Caco-2 (cell line): Measurements from ENCODE around the gene TAF11L14. TPM values are rescaled to one million over a fixed set of nuclear protein-coding genes. Genes with fewer than 3 reads are reported as not detected.
"Not testable (repeated sequence)": the region's sequence is repeated elsewhere in the genome, so short reads cannot be mapped to it uniquely, and the experiment has no call there.

Experiments
- BruUV-seq: library from RNA; stranded (reverse); fragments of 400-500 nt; replicated peaks from 2 replicates; lab custom pipeline; 2021; lab: Mats Ljungman, UMichigan
- CTCF ChIA-PET: fragments of 300-600 bp; sonication (Branson Sonifier 250); formaldehyde crosslinking; loops from one replicate; lab custom pipeline; 2022; ENCODE audit warnings: antibody characterized with exemption; lab: Charles Lee
- POLR2A ChIA-PET: fragments of 300-600 bp; sonication (Branson Sonifier 250); formaldehyde crosslinking; loops from one replicate; lab custom pipeline; 2022; ENCODE audit warnings: antibody characterized with exemption; lab: Charles Lee
- DNase-seq, 2 experiments: peaks; one replicate each; pipeline versions ENCODE4 v3.0.0 to v3.0.0-alpha.2; 2020 to 2022
- H3K27me3 ChIP-seq: replicated peaks from 2 replicates; pipeline ENCODE4 v1.6.0; 2011; ENCODE audit warnings: low read length; ENCODE audit not compliant: control insufficient read depth, insufficient read depth
- H3K36me3 ChIP-seq: 2 replicates; pipeline ENCODE4 v1.5.1; 2011; ENCODE audit warnings: low read length; ENCODE audit not compliant: control insufficient read depth, insufficient read depth
- H3K4me1 ChIP-seq: fragments of 250-450 bp; sonication (Bioruptor Pico); 2 replicates; pipeline ENCODE4 v1.5.1; 2020; ENCODE audit warnings: mild to moderate bottlenecking
- H3K4me3 ChIP-seq: 2 replicates; pipeline ENCODE4 v1.5.1; 2011; ENCODE audit warnings: low read depth, mild to moderate bottlenecking, control low read depth, low read length
- H3K9me3 ChIP-seq: fragments of 250-450 bp; sonication (Bioruptor Pico); 2 replicates; pipeline ENCODE4 v1.5.1; 2020; ENCODE audit warnings: mild to moderate bottlenecking, moderate library complexity
- H3K27ac Mint-ChIP-seq: one replicate; pipeline ENCODE4 v1.8.0; 2022; ENCODE audit warnings: mixed read lengths; ENCODE audit not compliant: unreplicated experiment
- H3K27me3 Mint-ChIP-seq: one replicate; pipeline ENCODE4 v1.8.0; 2022; ENCODE audit warnings: mixed read lengths; ENCODE audit not compliant: insufficient read depth, unreplicated experiment
- H3K36me3 Mint-ChIP-seq: one replicate; pipeline ENCODE4 v1.8.0; 2022; ENCODE audit warnings: mild to moderate bottlenecking, mixed read lengths; ENCODE audit not compliant: insufficient read depth, unreplicated experiment
- H3K4me1 Mint-ChIP-seq: one replicate; pipeline ENCODE4 v1.8.0; 2022; ENCODE audit warnings: low read depth, mixed read lengths; ENCODE audit not compliant: unreplicated experiment
- H3K4me3 Mint-ChIP-seq: one replicate; pipeline ENCODE4 v1.8.0; 2022; ENCODE audit warnings: mild to moderate bottlenecking, moderate library complexity, mixed read lengths; ENCODE audit not compliant: unreplicated experiment
- H3K9me3 Mint-ChIP-seq: one replicate; pipeline ENCODE4 v1.8.0; 2022; ENCODE audit warnings: mixed read lengths; ENCODE audit not compliant: unreplicated experiment
- CTCF ChIP-seq, 2 experiments: fragments of 200-600 bp in 1 of 2; IDR thresholded peaks; 1 replicate in 1 of 2; 2 replicates in 1 of 2; pipeline versions ENCODE4 v1.5.1 to v1.8.0; 2011 to 2022; ENCODE audit warnings: antibody characterized with exemption in 1 of 2, control low read depth in 1 of 2, inconsistent platforms in 1 of 2, low read depth in 1 of 2, low read length in 1 of 2, mild to moderate bottlenecking in 1 of 2, moderate library complexity in 1 of 2; ENCODE audit not compliant: insufficient read depth in 1 of 2, severe bottlenecking in 1 of 2, unreplicated experiment in 1 of 2
- intact Hi-C: fragments of 100-400 bp; cut with micrococcal nuclease; formaldehyde crosslinking; loops from one replicate; pipeline ENCODE4 v1.10.0; 2022; ENCODE audit not compliant: unreplicated experiment
- total RNA-seq: library from RNA; stranded (reverse); gene quantifications from 2 replicates; pipeline ENCODE4 v1.2.3, GENCODE V29; 2022

TAF11L14 gene
- total RNA-seq, 1 experiment from 2014 or later, result not detected

- Mint-ChIP-seq H3K4me1 (no peaks in the 10 kb centered on the region), H3K4me3 (no peak overlapping the region), H3K9me3 (no peaks in the 10 kb centered on the region), H3K27me3 (no peaks in the 10 kb centered on the region), H3K36me3 (no peaks in the 10 kb centered on the region), H3K27ac (no peak overlapping the region)
- no peaks in the 10 kb centered on the region for H3K27me3 ChIP-seq
- H3K4me3 ChIP-seq, result no peak overlapping the region
- H3K4me1 ChIP-seq, result no peaks in the 10 kb centered on the region
- TF ChIP-seq CTCF (IDR thresholded peaks at IDR 0.05; ENCODE audit: insufficient read depth in 1 of 2, low read depth in 1 of 2, low read length in 1 of 2, severe bottlenecking in 1 of 2, unreplicated experiment in 1 of 2), result no peak
- H3K9me3 ChIP-seq, result no peaks in the 10 kb centered on the region
- POLR2A ChIA-PET, result no interaction called here
- intact Hi-C loops, result no loop called here
- BruUV-seq, result no TSS peak
- H3K36me3 ChIP-seq, result no peaks in the 10 kb centered on the region
- no peak for DNase-seq
- CTCF ChIA-PET, result interaction anchor here (0.6 kb wide), 1 partner anchor 1695 kb away, joined by 6 read pairs; no protein-coding TSS in a partner anchor
These were observed 14.9 kb upstream of the TAF11L14 start for GRCh38 chr5:17619354-17619753.

GRCh38 chr5:17620627-17621026 is 13.6 kb upstream of the TAF11L14 start:
- H3K27ac Mint-ChIP-seq, result no peak overlapping the region

GRCh38 chr5:17625686-17626085 is 8.6 kb upstream of the TAF11L14 start:
- H3K4me3 Mint-ChIP-seq, result no peak overlapping the region
- Histone ChIP-seq H3K4me3 (no peak overlapping the region), H3K4me1 (no peaks in the 10 kb centered on the region), H3K9me3 (no peaks in the 10 kb centered on the region), H3K27me3 (no peaks in the 10 kb centered on the region), H3K36me3 (no peaks in the 10 kb centered on the region)
- H3K27ac Mint-ChIP-seq, result no peak overlapping the region
- no peaks in the 10 kb centered on the region for H3K36me3 Mint-ChIP-seq
- no peak for DNase-seq
- no peaks in the 10 kb centered on the region for H3K9me3 Mint-ChIP-seq
- H3K27me3 Mint-ChIP-seq, result no peaks in the 10 kb centered on the region
- no peaks in the 10 kb centered on the region for H3K4me1 Mint-ChIP-seq
- BruUV-seq, result no TSS peak
- ChIA-PET CTCF (no interaction called here), POLR2A (no interaction called here)
- intact Hi-C loops, result no loop called here
- no peak for TF ChIP-seq CTCF (IDR thresholded peaks at IDR 0.05; ENCODE audit: insufficient read depth in 1 of 2, low read depth in 1 of 2, low read length in 1 of 2, severe bottlenecking in 1 of 2, unreplicated experiment in 1 of 2)

More at GRCh38 chr5:17620627-17621026, 13.6 kb upstream of the TAF11L14 start:
- H3K4me1 Mint-ChIP-seq, result no peaks in the 10 kb centered on the region
- no TSS peak for BruUV-seq
- H3K4me3 Mint-ChIP-seq, result no peak overlapping the region
- no peaks in the 10 kb centered on the region for H3K27me3 ChIP-seq
- no peak overlapping the region for H3K4me3 ChIP-seq
- peak in 1 of 2 experiments; percentile 44 for TF ChIP-seq CTCF (IDR thresholded peaks at IDR 0.05; ENCODE audit: insufficient read depth in 1 of 2, low read depth in 1 of 2, low read length in 1 of 2, severe bottlenecking in 1 of 2, unreplicated experiment in 1 of 2)
- H3K36me3 Mint-ChIP-seq, result no peaks in the 10 kb centered on the region
- no peaks in the 10 kb centered on the region for H3K27me3 Mint-ChIP-seq
- POLR2A ChIA-PET, result no interaction called here
- DNase-seq, result no peak
- H3K9me3 ChIP-seq, result no peaks in the 10 kb centered on the region
- H3K36me3 ChIP-seq, result no peaks in the 10 kb centered on the region
- H3K9me3 Mint-ChIP-seq, result no peaks in the 10 kb centered on the region
- H3K4me1 ChIP-seq, result no peaks in the 10 kb centered on the region
- CTCF ChIA-PET, result no interaction called here
- intact Hi-C loops, result no loop called here

GRCh38 chr5:17631788-17632187 is 2.5 kb upstream of the TAF11L14 start, which contains the start of gene TAF11L13:
Gene TAF11L13, plus strand, starts transcription at chr5:17632088.
- POLR2A ChIA-PET, BruUV-seq, H3K9me3 Mint-ChIP-seq, H3K9me3 ChIP-seq, DNase-seq, H3K4me1 Mint-ChIP-seq, H3K27me3 ChIP-seq, H3K36me3 ChIP-seq, H3K4me3 Mint-ChIP-seq, H3K27ac Mint-ChIP-seq, H3K4me3 ChIP-seq, intact Hi-C loops, H3K4me1 ChIP-seq, CTCF ChIA-PET, H3K36me3 Mint-ChIP-seq, H3K27me3 Mint-ChIP-seq: not testable (repeated sequence)

- CTCF ChIA-PET, H3K9me3 Mint-ChIP-seq, DNase-seq, H3K36me3 Mint-ChIP-seq, H3K9me3 ChIP-seq, BruUV-seq, POLR2A ChIA-PET, H3K27me3 ChIP-seq, H3K4me1 Mint-ChIP-seq, H3K4me3 Mint-ChIP-seq, H3K4me1 ChIP-seq, H3K36me3 ChIP-seq, intact Hi-C loops, H3K4me3 ChIP-seq, H3K27ac Mint-ChIP-seq: not testable (repeated sequence)
- H3K27me3 Mint-ChIP-seq, result peaks cover 13% of the 10 kb centered on the region
These were observed 15.0 kb downstream of the TAF11L14 start for GRCh38 chr5:17649232-17649631.
